Upper lobe of left lung (tissue), 4 donors: ENCODE data around the gene SUPT3H.

Experiments used
- POLR2A ChIP-seq, 4 donors: fragments of 450-650 bp; IDR thresholded peaks; one replicate each; pipeline ENCODE4 v1.5.1; 2016 to 2017; ENCODE audit warnings: antibody characterized with exemption in 4 of 4, mild to moderate bottlenecking in 2 of 4
- TF ChIP-seq, protein P1 (sequence below), 6 experiments: fragments of 450-650 bp in 4 of 6; fragments of 200-600 bp in 2 of 6; sonication (generic) in 2 of 6; IDR thresholded peaks; one replicate each; pipeline ENCODE4 v1.5.1; 2016 to 2019; ENCODE audit warnings: antibody characterized with exemption in 6 of 6

DNA sequence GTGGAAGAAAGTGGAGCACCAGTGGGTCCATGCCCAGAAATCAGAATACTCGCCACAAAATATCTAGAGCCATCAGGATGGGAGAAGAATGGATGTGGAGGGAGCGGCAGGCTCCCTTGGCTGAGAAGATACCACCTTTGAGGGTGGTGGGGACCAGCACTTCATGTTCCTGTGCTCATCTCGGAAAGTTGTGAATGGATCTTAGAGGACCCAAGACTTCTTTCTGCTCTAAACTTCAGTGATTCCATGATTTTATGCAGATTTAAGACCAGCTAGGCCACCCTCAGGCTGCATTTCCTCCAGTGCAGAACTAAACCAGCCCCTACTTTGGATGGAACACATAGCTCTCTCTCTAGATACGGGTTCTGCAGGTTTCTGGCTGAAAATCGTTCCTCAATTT, 573.7 kb downstream of the SUPT3H start:
- TF ChIP-seq, protein P1, sequence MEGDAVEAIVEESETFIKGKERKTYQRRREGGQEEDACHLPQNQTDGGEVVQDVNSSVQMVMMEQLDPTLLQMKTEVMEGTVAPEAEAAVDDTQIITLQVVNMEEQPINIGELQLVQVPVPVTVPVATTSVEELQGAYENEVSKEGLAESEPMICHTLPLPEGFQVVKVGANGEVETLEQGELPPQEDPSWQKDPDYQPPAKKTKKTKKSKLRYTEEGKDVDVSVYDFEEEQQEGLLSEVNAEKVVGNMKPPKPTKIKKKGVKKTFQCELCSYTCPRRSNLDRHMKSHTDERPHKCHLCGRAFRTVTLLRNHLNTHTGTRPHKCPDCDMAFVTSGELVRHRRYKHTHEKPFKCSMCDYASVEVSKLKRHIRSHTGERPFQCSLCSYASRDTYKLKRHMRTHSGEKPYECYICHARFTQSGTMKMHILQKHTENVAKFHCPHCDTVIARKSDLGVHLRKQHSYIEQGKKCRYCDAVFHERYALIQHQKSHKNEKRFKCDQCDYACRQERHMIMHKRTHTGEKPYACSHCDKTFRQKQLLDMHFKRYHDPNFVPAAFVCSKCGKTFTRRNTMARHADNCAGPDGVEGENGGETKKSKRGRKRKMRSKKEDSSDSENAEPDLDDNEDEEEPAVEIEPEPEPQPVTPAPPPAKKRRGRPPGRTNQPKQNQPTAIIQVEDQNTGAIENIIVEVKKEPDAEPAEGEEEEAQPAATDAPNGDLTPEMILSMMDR (IDR thresholded peaks at IDR 0.05) = no peak
- no peak for TF ChIP-seq POLR2A (IDR thresholded peaks at IDR 0.05)
